Measurements from ENCODE around the gene ATAD2B. TPM values are rescaled to one million over a fixed set of nuclear protein-coding genes. Genes with fewer than 3 reads are reported as not detected.

ATAD2B gene
- total RNA-seq, 4 donors from 2014 or later, result 7.3 to 18.1 (median 7.7) TPM

DNA sequence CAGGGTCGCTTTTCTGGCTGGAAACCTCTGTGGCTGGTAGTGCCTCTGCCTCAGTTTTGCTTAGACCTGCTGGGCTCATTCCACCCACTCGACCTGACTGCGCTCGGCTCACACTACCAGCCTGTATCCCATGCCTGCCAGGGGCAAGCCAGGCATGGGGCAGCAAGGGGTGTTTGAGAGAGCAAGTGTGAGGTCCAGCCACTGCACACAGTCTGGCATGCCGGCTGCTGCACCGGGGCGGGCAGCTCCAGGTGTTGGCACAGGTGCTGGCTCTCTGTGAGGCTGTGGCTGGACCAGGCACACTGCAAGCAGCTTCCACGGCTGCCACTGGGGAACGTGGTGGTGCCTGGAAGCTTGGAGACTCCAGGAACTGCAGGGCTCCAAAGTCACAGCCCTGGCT is 90.9 kb downstream of the ATAD2B start:
- Histone ChIP-seq H3K36me3 (peaks cover 0 to 5% of the 10 kb centered on the region in 2 donors), H3K4me3 (no peak overlapping the region), H3K4me1 (no peaks in the 10 kb centered on the region), H3K9me3 (no peaks in the 10 kb centered on the region), H3K27me3 (no peaks in the 10 kb centered on the region), H3K27ac (no peak overlapping the region)
- ATAC-seq (no peak), DNase-seq (no peak)
- intact Hi-C loops (cut with DNase I; ENCODE audit: low total_unique reads) (no loop called here), in situ Hi-C loops (cut with MboI; ENCODE audit: low sequenced_read_pairs in 4 of 4) (loop anchor here in 1 of 4 donors (25.0 kb wide), 1 partner anchor 251 kb away; the partner anchor contains the start of genes SF3B6 and TP53I3)
- TF ChIP-seq, protein P1, sequence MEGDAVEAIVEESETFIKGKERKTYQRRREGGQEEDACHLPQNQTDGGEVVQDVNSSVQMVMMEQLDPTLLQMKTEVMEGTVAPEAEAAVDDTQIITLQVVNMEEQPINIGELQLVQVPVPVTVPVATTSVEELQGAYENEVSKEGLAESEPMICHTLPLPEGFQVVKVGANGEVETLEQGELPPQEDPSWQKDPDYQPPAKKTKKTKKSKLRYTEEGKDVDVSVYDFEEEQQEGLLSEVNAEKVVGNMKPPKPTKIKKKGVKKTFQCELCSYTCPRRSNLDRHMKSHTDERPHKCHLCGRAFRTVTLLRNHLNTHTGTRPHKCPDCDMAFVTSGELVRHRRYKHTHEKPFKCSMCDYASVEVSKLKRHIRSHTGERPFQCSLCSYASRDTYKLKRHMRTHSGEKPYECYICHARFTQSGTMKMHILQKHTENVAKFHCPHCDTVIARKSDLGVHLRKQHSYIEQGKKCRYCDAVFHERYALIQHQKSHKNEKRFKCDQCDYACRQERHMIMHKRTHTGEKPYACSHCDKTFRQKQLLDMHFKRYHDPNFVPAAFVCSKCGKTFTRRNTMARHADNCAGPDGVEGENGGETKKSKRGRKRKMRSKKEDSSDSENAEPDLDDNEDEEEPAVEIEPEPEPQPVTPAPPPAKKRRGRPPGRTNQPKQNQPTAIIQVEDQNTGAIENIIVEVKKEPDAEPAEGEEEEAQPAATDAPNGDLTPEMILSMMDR (IDR thresholded peaks at IDR 0.05 in 4 of 5, conservative IDR thresholded peaks at IDR 0.05 in 1 of 5), result no peak
- no peak for TF ChIP-seq POLR2A (IDR thresholded peaks at IDR 0.05)

DNA sequence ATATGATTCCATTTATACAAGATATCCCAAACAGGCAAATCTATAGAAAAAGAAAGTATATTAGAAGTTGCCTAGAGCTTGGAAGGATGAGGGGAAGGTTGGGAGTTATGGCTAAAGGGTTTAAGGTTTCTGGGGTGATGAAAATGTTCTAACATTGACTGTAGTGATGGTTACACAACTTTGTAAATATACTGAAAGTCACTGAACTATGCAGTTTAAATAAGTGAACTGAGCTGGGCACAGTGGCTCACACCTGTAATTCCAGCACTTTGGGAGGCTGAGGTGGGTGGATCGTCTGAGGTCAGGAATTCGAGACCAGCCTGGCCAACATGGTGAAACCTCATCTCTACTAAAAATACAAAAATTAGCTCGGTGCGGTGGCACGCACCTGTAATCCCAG is 91.5 kb downstream of the ATAD2B start:
- ATAC-seq (no peak), DNase-seq (no peak)
- intact Hi-C loops (cut with DNase I; ENCODE audit: low total_unique reads) (no loop called here), in situ Hi-C loops (cut with MboI; ENCODE audit: low sequenced_read_pairs in 4 of 4) (loop anchor here in 1 of 4 donors (25.0 kb wide), 1 partner anchor 252 kb away; the partner anchor contains the start of genes SF3B6 and TP53I3)
- peaks cover 0 to 5% of the 10 kb centered on the region in 2 donors for H3K36me3 ChIP-seq
- H3K4me3 ChIP-seq, result no peak overlapping the region
- no peaks in the 10 kb centered on the region for H3K9me3 ChIP-seq
- no peaks in the 10 kb centered on the region for H3K4me1 ChIP-seq
- H3K27ac ChIP-seq, result no peak overlapping the region
- H3K27me3 ChIP-seq, result no peaks in the 10 kb centered on the region
- TF ChIP-seq, protein P1 (IDR thresholded peaks at IDR 0.05 in 4 of 5, conservative IDR thresholded peaks at IDR 0.05 in 1 of 5), result no peak
- TF ChIP-seq POLR2A (IDR thresholded peaks at IDR 0.05), result no peak

GRCh38 chr2:23828986-23829385 is 97.9 kb downstream of the ATAD2B start:
- no peaks in the 10 kb centered on the region for H3K27me3 ChIP-seq
- ATAC-seq (no peak), DNase-seq (no peak)
- H3K4me3 ChIP-seq, result no peak overlapping the region
- H3K4me1 ChIP-seq, result peaks cover 0 to 5% of the 10 kb centered on the region in 2 donors
- in situ Hi-C loops (cut with MboI; ENCODE audit: low sequenced_read_pairs in 4 of 4), result loop anchor here (10.0 to 25.0 kb wide), 2 partner anchors 256 to 258 kb away; partner anchors contain the start of genes TP53I3 (in 4 of the 4) and SF3B6 (in 1 of the 4)
- no peaks in the 10 kb centered on the region for H3K9me3 ChIP-seq
- intact Hi-C loops (cut with DNase I; ENCODE audit: low total_unique reads), result loop anchor here (1.0 kb wide), 1 partner anchor 14 kb away; no protein-coding TSS in a partner anchor
- no peak overlapping the region for H3K27ac ChIP-seq
- no peak for TF ChIP-seq POLR2A (IDR thresholded peaks at IDR 0.05)
- TF ChIP-seq, protein P1 (IDR thresholded peaks at IDR 0.05 in 4 of 5, conservative IDR thresholded peaks at IDR 0.05 in 1 of 5), result no peak
- H3K36me3 ChIP-seq, result no peaks in the 10 kb centered on the region

GRCh38 chr2:23828256-23828980 is 98.5 kb downstream of the ATAD2B start:
- H3K4me1 ChIP-seq, result peaks cover 0 to 5% of the 10 kb centered on the region in 2 donors
- H3K4me3 ChIP-seq, result no peak overlapping the region
- DNase-seq (no peak), ATAC-seq (no peak)
- H3K27ac ChIP-seq, result no peak overlapping the region
- H3K27me3 ChIP-seq, result no peaks in the 10 kb centered on the region
- intact Hi-C loops (cut with DNase I; ENCODE audit: low total_unique reads) (loop anchor here (1.0 kb wide), 1 partner anchor 13 kb away; no protein-coding TSS in a partner anchor), in situ Hi-C loops (cut with MboI; ENCODE audit: low sequenced_read_pairs in 4 of 4) (loop anchor here (10.0 to 25.0 kb wide), 2 partner anchors 256 to 259 kb away; partner anchors contain the start of genes TP53I3 (in 4 of the 4) and SF3B6 (in 1 of the 4))
- H3K36me3 ChIP-seq, result no peaks in the 10 kb centered on the region
- no peaks in the 10 kb centered on the region for H3K9me3 ChIP-seq
- TF ChIP-seq POLR2A (IDR thresholded peaks at IDR 0.05), result no peak
- TF ChIP-seq, protein P1 (IDR thresholded peaks at IDR 0.05 in 4 of 5, conservative IDR thresholded peaks at IDR 0.05 in 1 of 5), result no peak

Data from gastrocnemius medialis (tissue), 4 donors.